Tongue (tissue), 2 donors: ENCODE data around the gene VWF. TPM values are rescaled to one million over a fixed set of nuclear protein-coding genes. Genes with fewer than 3 reads are reported as not detected.
"Not testable (repeated sequence)": the region's sequence is repeated elsewhere in the genome, so short reads cannot be mapped to it uniquely, and the experiment has no call there.

ENCODE experiments used
- DNase-seq: peaks from one replicate; pipeline ENCODE4 v3.0.0-alpha.2; 2015
- total RNA-seq: library from RNA; depleted of rRNA; stranded (reverse); fragments of >200 nt; gene quantifications from one replicate; pipeline ENCODE4 v1.2.3, GENCODE V29; 2014

Gene VWF
- total RNA-seq, 1 donor from 2014 or later: 101 TPM

DNA sequence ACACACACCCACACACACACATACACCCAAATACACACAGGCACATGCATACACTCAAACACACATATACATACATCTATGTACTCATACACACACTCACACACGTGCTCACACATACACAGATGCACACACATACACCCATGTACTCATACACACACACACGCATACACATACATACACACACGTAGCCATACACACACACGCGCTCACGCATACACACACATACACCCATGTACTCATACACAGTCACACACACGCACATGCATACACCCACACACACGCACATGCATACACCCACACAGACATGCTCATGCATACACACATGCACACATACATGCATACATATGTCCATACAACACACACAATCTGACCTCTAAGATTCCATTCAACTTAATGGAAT, 91.7 kb downstream of the VWF start:
- DNase-seq: no peak

DNA sequence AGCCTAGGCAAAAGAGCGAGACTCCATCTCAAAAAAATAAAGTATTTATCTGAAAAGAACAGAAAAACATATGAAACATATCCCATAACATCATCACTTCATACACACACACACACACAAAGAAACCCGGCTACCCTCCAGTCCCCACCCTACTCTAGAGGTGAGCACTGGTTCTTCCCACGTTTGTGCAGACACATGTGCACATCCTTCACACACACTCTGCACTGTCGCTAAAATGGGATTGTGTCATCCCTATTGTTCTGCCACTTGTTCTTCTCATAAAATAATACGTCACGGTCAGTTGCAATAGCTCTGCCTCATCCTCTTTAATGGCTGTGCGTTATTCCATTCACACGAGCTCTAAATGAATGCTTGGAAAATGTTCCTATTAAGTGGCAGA, 93.5 kb downstream of the VWF start:
- no peak for DNase-seq

DNA sequence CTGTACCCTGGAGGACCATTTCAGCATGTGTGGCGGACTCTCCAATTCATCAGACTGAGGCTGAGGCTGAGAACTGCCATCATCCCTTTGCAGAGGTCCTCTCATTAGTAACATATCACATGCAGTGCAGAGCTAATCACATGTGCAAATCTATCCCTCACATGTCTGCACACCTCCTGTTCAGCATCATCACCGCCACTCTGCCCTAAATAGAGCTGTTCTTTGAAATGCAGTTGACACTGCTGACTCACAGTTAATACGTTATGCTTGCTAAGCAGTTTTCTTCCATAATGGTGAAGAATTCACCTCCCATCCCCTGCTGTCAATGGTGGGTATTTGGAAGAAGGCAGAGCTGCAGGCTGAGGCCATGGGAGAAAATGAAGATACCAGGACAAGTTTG, 94.4 kb downstream of the VWF start:
- no peak for DNase-seq

DNA sequence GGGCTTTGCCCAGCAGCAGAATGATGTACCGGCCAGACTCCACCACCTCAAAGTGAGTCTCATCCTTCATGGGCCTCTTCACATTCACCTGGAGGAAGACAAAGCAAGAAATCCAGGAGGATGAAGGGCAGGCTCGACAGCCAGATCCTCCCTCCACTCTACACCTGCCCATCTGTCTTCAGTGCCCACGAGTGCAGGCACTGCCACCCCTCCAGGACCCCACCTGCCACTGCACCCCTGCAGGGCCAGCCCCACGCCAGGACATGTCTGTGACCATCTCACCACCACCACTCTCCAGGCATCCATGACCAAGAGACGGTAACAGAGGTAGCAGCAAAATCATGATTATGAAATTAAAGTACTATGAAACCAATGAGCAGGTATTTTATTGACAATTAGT, 95.1 kb downstream of the VWF start:
- no peak for DNase-seq

DNA sequence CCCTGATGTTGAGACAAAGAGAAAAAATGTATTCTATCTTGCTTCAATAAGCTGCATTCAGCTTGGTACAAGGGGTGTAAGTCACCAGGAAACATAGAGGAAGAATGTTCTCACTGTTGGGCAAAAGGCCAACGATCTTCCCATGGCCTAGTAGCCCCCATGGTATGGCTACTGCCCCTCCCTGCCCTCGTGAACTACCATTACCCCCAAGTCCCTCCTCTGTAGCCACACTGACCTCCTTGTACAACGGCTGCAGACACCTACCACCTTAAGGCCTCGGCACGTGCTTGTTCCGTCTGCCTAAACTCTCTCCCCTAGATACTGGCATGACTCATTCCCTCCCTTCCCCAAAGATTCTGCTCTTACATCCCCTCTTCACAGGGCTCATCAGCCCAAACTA, 97.5 kb downstream of the VWF start:
- no peak for DNase-seq

DNA sequence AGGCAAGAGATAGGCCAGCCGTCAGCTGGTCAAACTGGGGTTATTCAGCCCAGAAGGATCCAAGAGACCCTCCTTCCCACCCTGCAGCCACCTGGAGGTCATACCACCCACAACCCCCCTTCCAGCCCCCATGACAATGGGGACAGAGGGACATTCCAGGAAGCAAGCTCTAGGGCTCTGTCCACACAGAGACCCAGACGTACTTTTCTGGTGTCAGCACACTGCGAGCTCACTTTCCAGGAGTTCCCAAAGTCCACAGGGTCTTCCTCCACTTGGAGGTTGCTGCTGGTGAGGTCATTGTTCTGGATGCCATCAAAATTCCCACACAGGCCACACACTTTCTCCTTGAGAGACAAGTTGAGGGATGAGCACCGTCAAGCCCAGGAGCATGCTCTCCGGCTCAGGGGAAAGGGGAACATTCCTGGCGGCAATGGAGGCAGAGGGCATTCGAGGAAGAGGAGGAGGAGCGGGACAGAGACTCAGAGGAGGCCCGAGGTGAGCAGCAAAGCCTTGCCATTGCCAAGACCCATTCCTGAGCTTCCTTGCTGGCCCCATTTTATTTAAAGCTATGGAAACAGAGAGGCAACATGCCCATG, 98.7 kb downstream of the VWF start:
- not testable (repeated sequence) for DNase-seq

DNA sequence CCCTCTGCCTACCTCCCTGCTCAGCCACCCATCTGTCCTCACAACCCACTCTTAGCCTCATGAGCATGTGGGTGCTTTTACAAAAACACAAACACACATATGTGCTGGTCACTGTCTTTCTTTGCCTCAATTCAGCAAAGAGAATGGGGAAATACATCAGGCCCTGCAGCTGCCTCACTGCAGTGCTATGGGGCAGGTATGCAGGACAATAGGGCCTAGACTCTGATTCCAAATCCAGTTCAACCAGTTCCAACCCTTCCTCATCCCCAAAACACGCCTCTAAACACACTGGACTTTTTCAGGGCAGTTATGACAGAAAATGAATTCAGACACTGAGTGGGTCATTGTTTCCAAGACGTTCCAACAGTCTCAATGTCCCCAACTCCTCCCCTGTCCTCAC, 100.4 kb downstream of the VWF start:
- DNase-seq: not testable (repeated sequence)

DNA sequence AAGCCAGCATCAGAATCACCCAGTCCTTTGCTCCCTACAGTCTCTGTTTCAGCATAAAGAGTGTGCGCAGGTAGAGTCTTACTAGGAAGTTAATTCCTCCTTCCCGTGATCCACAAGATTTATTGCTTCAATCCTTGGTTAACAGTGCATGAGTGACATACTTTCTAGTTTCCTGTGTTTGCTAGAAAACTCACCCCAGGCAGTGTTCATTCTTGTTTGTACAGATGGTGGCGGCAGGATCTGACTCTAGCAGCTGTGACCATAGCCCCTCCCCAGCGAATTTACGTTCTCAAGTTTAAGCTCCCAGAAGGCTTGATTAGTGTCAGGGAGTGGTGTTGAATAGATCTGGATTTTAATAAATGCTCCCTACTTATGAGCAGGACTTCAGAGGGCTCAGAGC, 103.5 kb downstream of the VWF start:
- peak; percentile 76 for DNase-seq

DNA sequence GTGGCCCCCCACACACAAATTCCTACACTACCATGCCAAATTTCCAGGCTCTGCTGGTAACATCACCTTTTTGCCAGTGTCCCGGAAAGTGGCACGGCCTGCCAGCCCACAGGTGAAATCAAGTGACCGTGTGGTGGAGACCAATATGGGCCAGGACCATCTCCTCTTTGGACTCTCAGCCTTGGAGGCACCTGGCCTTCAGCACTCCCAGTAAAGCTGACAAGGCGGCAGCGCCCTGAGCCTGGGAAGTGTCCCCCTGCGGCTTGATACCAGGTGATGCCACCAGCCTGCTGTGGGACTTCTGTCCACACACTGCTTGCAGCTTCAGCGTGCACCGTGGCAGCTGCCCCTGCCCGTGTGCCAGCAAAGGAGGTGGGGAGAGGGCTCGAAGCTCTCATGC, 104.0 kb downstream of the VWF start:
- not testable (repeated sequence) for DNase-seq

DNA sequence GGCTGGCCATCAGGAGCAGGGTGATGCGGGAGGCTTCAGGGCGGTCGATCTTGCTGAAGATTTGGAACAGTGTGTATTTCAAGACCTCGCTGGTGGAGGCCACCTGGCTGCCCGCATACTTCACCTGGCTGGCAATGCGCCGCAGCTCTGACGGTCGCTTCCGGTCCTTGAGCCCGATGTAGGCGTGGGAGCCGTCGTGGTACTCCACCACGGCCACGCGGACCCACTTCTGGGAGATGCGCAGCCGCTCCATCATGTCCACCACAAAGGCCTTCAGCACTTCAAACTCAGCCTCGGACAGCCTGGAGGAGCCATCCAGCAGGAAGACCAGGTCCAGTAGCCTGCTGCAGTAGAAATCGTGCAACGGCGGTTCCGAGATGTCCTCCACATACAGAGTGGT, 105.2 kb downstream of the VWF start:
- DNase-seq: not testable (repeated sequence)

DNA sequence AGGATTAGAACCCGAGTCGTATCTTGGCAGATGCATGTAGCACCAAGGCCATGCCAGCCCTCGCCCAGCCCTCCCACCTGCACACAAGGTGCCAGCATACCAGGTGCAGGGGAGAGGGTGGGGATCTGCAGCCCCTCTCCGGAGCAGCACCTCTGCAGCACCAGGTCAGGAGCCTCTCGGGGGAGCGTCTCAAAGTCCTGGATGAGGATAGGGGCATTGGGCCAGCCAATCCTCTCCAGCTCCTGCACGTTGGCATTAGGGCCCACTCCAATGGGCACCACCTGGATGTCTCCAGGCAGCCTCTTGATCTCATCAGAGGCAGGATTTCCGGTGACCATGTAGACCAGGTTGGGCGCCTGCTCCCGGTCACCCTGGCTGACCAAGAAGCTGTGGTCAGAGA, 106.2 kb downstream of the VWF start:
- no peak for DNase-seq

DNA sequence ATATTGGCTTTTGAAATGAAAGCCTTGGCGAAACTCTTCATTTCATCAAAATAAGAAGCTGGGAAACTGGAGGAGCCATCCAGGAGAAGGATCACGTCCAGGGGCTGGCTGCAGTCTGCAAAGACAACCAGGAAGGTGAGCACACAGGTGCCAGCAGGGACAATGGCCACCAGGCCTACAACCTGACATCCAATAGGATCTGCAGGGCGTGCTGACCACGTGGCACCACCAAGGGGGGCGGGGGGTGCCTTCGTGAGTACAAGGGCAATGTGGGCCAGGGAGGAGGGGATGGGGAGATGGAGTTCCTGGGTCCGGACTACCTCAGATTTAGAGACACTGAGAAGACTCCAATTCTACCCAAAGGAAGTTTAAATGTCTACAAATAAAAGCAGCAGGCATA, 107.7 kb downstream of the VWF start:
- no peak for DNase-seq

DNA sequence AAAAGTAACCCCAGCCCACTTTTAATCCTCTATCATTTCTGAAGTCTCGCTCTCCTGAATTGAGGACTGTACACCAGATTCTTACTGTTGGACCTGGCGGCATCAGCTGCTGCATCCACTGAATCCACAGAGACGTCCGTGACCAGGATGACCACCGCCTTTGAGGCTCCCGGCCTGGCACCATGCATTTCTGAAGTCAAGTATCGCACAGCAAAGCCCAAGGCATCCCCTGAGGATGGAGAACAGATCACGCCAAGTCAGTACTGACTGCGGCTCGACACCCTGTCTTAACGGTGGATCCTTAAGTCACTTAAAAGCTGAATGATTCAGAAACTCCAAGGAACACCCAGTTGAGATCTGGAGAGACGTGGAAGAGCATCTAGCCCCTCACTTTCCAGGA, 108.5 kb downstream of the VWF start:
- DNase-seq: not testable (repeated sequence)

DNA sequence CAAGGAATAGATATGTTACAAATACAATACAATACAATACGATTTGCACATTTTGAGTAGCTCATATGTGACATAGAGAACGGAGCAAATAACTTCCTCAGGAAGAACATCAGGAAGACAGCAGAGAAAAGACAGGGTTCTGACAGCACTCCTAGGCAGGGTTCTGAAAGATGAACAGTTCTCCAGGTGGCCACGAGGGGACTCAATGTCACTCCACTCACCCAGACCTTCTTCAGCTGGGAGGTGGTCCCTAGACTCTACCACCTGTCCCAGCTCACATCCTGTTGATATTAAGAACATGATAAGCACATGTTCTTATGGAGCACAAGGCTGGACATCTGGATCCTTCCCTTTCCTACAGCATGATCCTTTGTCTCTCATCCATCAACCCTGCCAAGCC, 109.2 kb downstream of the VWF start:
- not testable (repeated sequence) for DNase-seq

DNA sequence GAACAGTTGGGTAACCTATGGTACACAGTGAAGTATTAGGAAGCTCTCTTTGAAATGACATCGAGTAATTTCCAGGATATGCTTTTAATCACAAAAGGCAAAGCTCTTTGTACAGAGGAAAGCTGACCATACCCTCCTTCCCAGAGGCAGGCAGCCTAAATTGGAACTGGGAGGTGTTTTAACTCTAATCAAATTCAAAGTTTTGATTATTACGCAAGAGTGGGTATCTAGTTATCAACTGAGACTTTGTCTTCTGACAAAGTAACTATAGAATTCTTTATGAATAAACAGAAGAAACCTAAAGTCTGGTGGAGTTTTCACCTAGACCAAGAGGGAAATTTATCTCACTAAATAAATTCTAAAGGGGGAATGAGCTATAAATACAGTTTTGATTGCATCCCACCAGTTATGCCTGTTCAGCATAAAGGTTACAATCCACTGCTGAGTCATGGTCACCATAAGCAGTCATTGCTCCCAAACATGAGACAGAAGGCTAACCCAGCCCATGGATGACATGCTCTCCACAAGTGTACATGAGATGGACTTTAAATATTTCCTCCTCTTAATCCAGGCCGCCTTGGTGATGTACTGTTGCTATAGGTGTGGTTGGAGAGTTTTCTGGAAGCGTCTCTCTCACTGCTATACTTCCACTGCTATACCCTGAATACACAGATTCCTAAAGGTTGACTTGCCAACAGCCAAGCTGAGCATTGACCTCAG, 113.7 kb downstream of the VWF start:
- DNase-seq: not testable (repeated sequence)

DNA sequence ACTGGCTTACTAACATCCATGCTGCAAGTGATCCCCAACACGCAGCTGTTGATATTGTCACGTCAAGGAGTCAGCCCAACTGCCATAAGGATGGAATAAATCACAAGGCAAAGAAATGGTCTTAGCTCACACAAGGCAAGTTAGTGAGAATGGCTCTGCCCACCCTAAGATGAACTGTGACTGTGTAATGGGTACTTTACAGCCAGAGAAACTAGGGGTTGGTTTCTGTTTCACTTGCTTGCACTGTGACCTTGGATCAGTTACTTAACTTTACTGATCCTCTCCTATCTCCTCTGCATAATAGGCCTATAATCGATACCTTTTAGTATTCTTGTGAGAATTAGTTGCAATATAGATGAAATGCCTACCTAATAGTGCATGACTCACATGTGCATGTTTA, 127.2 kb downstream of the VWF start:
- DNase-seq: no peak

DNA sequence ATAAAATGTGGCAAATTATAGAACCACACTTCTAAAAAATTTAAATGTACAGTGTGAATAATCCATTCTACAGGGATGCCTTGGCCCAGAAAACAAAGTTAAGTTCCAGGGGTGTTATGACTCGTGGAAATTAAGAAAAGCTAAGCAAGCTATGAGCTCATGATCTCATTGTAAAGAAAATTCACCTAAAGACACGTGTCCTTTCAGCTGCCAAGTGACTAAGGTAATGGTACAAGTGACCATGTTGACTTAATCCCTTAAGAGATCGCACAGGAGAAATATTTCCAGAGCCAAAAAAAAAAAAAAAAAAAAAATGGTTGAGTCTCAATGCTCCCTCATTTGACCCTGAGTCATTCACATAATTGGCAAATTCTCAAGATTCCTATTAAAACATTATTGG, 128.0 kb downstream of the VWF start:
- no peak for DNase-seq

DNA sequence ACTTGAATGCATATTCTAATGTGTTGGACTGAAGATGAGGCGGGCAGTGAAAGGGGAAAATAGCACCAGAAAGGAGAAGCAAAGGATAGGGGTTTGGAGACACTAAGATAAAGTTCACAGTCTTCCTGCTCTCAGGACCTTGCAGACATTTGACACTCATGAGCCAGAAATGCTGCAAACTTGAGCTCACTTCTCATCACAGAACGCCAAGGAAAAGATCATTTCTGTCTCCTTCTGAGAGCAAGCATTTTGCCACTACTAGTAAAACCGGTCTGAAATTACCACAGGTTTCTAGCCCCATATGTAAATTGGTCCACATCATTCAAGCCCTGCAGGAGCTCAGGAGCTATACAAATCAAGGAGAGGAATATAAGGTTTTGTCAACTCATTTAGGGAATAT, 134.8 kb downstream of the VWF start:
- DNase-seq: no peak

DNA sequence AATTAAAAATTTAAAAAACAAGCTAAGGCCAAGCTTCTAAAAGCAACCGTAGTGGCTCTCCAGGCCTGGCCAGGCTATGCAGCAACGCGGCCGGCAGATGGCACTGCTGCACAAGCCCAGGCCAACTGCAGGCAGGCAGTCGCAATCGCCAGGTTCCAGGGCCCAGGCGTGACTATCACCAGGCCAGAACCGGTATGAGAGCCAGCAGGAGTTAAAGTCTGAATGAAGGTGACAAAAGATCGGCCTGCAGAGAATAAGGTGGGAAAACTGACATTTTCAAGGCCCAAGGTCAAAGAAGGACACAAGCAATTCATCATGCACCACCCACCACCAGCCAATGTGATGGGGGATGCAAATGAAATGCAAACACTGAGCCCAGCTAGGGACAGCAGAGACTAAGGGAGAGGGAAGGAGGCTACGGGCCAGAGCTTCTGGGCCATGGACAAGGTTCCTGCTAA, 135.8 kb downstream of the VWF start:
- peak; percentile 87 for DNase-seq

DNA sequence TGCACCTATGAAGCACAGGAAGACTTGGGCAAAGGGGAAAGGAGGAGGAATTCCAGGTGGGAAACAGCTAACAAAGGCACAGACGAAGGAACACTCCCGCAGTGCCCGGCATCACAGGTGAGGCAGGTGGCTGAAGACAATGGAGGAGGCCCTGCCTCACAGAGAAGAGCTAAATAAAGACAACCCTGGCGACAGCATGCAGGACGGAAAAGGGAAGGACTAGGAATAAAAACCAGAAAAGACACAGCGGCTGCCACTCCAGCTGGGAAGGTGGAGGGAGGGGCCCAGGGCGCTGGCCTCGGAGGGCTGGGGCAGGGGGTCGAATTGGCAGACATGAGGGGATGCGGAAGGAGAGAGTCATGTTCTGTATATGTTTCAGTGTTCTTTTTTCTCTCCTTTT, 136.4 kb downstream of the VWF start:
- no peak for DNase-seq

DNA sequence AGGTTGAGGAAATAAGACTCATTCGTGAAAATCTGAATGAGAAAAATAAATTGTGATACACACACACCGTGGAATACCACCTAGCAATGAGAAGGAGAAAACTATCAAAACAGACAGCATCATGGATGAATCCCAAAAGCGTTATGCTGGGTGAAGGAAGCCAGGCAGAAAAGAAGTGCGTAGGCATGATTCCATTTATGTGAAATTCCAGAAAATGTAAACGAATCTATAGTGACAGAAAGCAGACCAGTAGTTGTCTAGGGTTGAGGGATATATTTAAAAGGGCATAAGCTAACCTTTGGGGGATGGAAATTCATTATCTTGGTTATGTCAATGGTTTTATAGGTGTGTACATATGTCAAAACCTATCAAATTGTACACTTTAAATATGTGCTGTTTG, 136.9 kb downstream of the VWF start:
- DNase-seq: no peak

DNA sequence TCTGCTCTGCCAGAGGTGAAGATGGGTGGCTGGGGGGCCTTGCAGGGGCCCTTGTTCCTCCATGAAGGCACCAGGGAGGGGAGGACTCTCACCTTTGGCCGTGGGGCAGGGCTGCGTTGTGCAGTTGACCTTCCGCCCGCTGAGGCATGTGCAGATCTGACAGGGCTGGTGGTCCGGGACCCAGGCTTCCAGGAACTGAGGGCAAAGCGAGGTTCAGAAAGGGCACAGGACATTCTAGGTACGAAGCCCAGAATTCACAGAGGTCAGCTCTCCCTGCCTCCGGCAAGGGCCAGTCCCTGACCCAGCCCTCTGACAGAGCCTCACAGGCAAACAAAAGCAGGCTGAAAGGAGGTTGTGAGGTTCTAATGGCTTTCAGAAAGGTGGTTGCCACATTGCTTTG, 139.0 kb downstream of the VWF start:
- no peak for DNase-seq

DNA sequence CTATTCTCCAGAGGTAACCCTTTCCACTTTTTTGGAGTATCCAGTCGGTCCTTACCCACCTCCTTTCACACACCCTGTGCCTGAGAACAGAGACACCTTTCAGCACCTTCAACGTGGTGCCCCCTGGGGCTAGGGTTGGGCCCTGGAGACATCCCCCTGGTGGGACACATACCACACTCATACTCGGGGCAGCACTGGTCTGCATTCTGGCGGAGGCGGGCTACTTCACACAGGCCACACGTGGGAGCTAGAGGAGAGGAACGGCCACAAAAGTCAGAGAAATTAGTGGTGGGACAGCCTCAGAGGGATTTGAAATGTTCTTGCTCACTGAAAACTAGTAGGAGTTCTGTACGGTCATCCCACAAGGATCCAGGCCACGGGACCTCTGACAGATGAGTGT, 139.6 kb downstream of the VWF start:
- no peak for DNase-seq

DNA sequence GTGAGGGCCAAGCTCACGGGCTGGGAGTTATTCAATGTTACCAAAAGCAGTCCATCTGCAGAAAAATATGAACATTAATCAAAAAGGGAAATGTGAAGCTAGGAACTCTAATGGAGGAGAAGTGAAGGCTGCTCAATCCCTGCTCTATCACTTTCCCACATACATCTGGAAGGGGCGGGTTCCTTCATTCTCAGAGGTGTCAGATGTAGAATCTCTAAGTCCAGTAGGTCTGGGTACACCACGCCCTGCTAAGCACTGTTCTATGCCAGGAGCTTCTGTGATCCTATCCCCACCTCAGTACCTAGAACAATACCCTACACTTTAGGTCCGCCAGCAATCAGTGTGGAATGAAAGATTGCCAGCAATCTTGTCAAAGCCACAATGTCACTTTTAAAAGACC, 142.4 kb downstream of the VWF start:
- DNase-seq: no peak
